ENCODE results near the gene LARP4.

Gene LARP4

GRCh38 chr12:50524621-50525020, 123.9 kb downstream of the LARP4 start:
- no peak for DNase-seq (ENCODE audit: low read depth in 2 of 2)

- DNase-seq (ENCODE audit: low read depth in 2 of 2): no peak
Measured at GRCh38 chr12:50525422-50525821, 124.7 kb downstream of the LARP4 start.

- no peak for DNase-seq (ENCODE audit: low read depth in 2 of 2)
Measured at GRCh38 chr12:50527359-50527726, 126.7 kb downstream of the LARP4 start.

- no peak for DNase-seq (ENCODE audit: low read depth in 2 of 2)
Measured at GRCh38 chr12:50528800-50529199, 128.1 kb downstream of the LARP4 start.

- no peak for DNase-seq (ENCODE audit: low read depth in 2 of 2)
Measured at GRCh38 chr12:50529345-50529744, 128.7 kb downstream of the LARP4 start.

Measured in fibroblast of skin of left quadriceps (primary cell).